A673 (cell line): Measurements from ENCODE around the gene PGP. TPM values are rescaled to one million over a fixed set of nuclear protein-coding genes. Genes with fewer than 3 reads are reported as not detected.
"Not testable (repeated sequence)": the region's sequence is repeated elsewhere in the genome, so short reads cannot be mapped to it uniquely, and the experiment has no call there.

Experiments used
- BruUV-seq: library from RNA; stranded (reverse); fragments of 400-500 nt; replicated peaks from 2 replicates; lab custom pipeline; 2021; lab: Mats Ljungman, UMichigan
- CTCF ChIA-PET: fragments of 300-600 bp; sonication (Branson Sonifier 250); formaldehyde crosslinking; loops from one replicate; lab custom pipeline; 2022; ENCODE audit warnings: antibody characterized with exemption; lab: Charles Lee
- POLR2A ChIA-PET: fragments of 300-600 bp; sonication (Branson Sonifier 250); formaldehyde crosslinking; loops from one replicate; lab custom pipeline; 2022; ENCODE audit warnings: antibody characterized with exemption; ENCODE audit not compliant: low non-redundant PET; lab: Charles Lee
- DNase-seq: peaks from one replicate; pipeline ENCODE4 v3.0.0-alpha.2; 2015; ENCODE audit warnings: low spot score
- H3K27ac ChIP-seq: fragments of 200-600 bp; sonication (generic); 2 replicates; pipeline ENCODE4 v1.5.1; 2016; ENCODE audit warnings: mixed run types, low read depth, mild to moderate bottlenecking, mixed read lengths, antibody characterized with exemption, low read length; ENCODE audit not compliant: poor library complexity, severe bottlenecking
- H3K27me3 ChIP-seq: fragments of 200-600 bp; sonication (generic); replicated peaks from 2 replicates; pipeline ENCODE4 v1.6.1; 2017; ENCODE audit warnings: mixed run types, low read depth, mild to moderate bottlenecking, mixed read lengths, antibody characterized with exemption, low read length; ENCODE audit not compliant: insufficient read depth, poor library complexity
- H3K36me3 ChIP-seq: fragments of 200-600 bp; sonication (generic); 2 replicates; pipeline ENCODE4 v1.6.1; 2016; ENCODE audit warnings: mixed run types, mild to moderate bottlenecking, mixed read lengths, antibody characterized with exemption, low read length; ENCODE audit not compliant: insufficient read depth, poor library complexity, severe bottlenecking
- H3K4me1 ChIP-seq: fragments of 200-600 bp; sonication (generic); 2 replicates; pipeline ENCODE4 v1.6.1; 2017; ENCODE audit warnings: mixed run types, mild to moderate bottlenecking, mixed read lengths, antibody characterized with exemption, low read length; ENCODE audit not compliant: insufficient read depth, poor library complexity, severe bottlenecking
- H3K4me3 ChIP-seq: fragments of 200-600 bp; sonication (generic); 2 replicates; pipeline ENCODE4 v1.5.1; 2016; ENCODE audit warnings: low read depth, mixed run types, mild to moderate bottlenecking, mixed read lengths, low read length; ENCODE audit not compliant: poor library complexity, severe bottlenecking
- H3K9me3 ChIP-seq: fragments of 200-600 bp; sonication (generic); 2 replicates; pipeline ENCODE4 v1.6.1; 2016; ENCODE audit warnings: mixed run types, low read depth, mild to moderate bottlenecking, mixed read lengths, antibody characterized with exemption, low read length; ENCODE audit not compliant: poor library complexity, severe bottlenecking
- CTCF ChIP-seq: fragments of 300-800, 200-600 bp; sonication (generic); conservative IDR thresholded peaks from 2 replicates; pipeline ENCODE4 v1.5.1; 2017; ENCODE audit warnings: low read depth, mild to moderate bottlenecking, antibody characterized with exemption, low read length, moderate library complexity, mixed read lengths
- EZH2 ChIP-seq: fragments of 200-600 bp; sonication (generic); IDR thresholded peaks from 2 replicates; pipeline ENCODE4 v1.6.1; 2017; ENCODE audit warnings: borderline replicate concordance, low read depth, mild to moderate bottlenecking, mixed read lengths, antibody characterized with exemption, low read length; ENCODE audit not compliant: poor library complexity, severe bottlenecking
- intact Hi-C: fragments of 100-400 bp; cut with micrococcal nuclease; formaldehyde crosslinking; loops from one replicate; pipeline ENCODE4 v1.10.0; 2022; ENCODE audit not compliant: unreplicated experiment
- total RNA-seq: library from RNA; stranded (reverse); gene quantifications from 2 replicates; pipeline ENCODE4 v1.2.3, GENCODE V29; 2021

The PGP gene
- total RNA-seq, 1 experiment from 2014 or later = 26.5 TPM

GRCh38 chr16:2243781-2244180 is 29.1 kb upstream of the PGP start:
- Histone ChIP-seq H3K27ac (no peak overlapping the region), H3K9me3 (no peaks in the 10 kb centered on the region), H3K36me3 (peaks cover 48% of the 10 kb centered on the region), H3K27me3 (no peaks in the 10 kb centered on the region), H3K4me1 (no peaks in the 10 kb centered on the region), H3K4me3 (no peak overlapping the region)
- ChIA-PET CTCF (no interaction called here), POLR2A (no interaction called here)
- intact Hi-C loops = no loop called here
- DNase-seq = no peak
- no TSS peak for BruUV-seq
- TF ChIP-seq CTCF (no peak), EZH2 (no peak)

GRCh38 chr16:2243031-2243528 is 28.4 kb upstream of the PGP start:
- DNase-seq = no peak
- no peak overlapping the region for H3K4me3 ChIP-seq
- intact Hi-C loops = no loop called here
- no peaks in the 10 kb centered on the region for H3K4me1 ChIP-seq
- H3K36me3 ChIP-seq = peaks cover 48% of the 10 kb centered on the region
- no peaks in the 10 kb centered on the region for H3K9me3 ChIP-seq
- CTCF ChIA-PET = no interaction called here
- POLR2A ChIA-PET = no interaction called here
- H3K27ac ChIP-seq = no peak overlapping the region
- no TSS peak for BruUV-seq
- H3K27me3 ChIP-seq = no peaks in the 10 kb centered on the region
- no peak for TF ChIP-seq EZH2

GRCh38 chr16:2242598-2242997 is 28.0 kb upstream of the PGP start:
- POLR2A ChIA-PET = no interaction called here
- Histone ChIP-seq H3K27me3 (no peaks in the 10 kb centered on the region), H3K36me3 (peaks cover 48% of the 10 kb centered on the region), H3K9me3 (no peaks in the 10 kb centered on the region), H3K27ac (no peak overlapping the region), H3K4me1 (no peaks in the 10 kb centered on the region), H3K4me3 (no peak overlapping the region)
- no TSS peak for BruUV-seq
- TF ChIP-seq EZH2 (no peak), CTCF (no peak)
- no peak for DNase-seq
- CTCF ChIA-PET = no interaction called here
- intact Hi-C loops = no loop called here

- H3K27ac ChIP-seq, H3K9me3 ChIP-seq, POLR2A ChIA-PET, H3K27me3 ChIP-seq, DNase-seq, CTCF ChIA-PET, H3K4me3 ChIP-seq, H3K4me1 ChIP-seq, intact Hi-C loops: not testable (repeated sequence)
- peaks cover 38% of the 10 kb centered on the region for H3K36me3 ChIP-seq
- BruUV-seq = TSS peak; percentile 22
Observed at GRCh38 chr16:2240331-2240730, 25.7 kb upstream of the PGP start.
